ENCODE data around the gene IL17A.
"Not testable (repeated sequence)": the region's sequence is repeated elsewhere in the genome, so short reads cannot be mapped to it uniquely, and the experiment has no call there.

IL17A gene

GRCh38 chr6:52162940-52163908 lies 23.0 kb upstream of the IL17A start:
- no peak for DNase-seq (ENCODE audit: low read depth in 1 of 2, low spot score in 1 of 2)

- DNase-seq (ENCODE audit: low read depth in 1 of 2, low spot score in 1 of 2), result no peak
Observed at GRCh38 chr6:52164319-52165094, 21.7 kb upstream of the IL17A start.

GRCh38 chr6:52167267-52167666 lies 18.9 kb upstream of the IL17A start:
- no peak for DNase-seq (ENCODE audit: low read depth in 1 of 2, low spot score in 1 of 2)

GRCh38 chr6:52168351-52168750 lies 17.8 kb upstream of the IL17A start:
- not testable (repeated sequence) for DNase-seq (ENCODE audit: low read depth in 1 of 2, low spot score in 1 of 2)

- DNase-seq (ENCODE audit: low read depth in 1 of 2, low spot score in 1 of 2), result no peak
Observed at GRCh38 chr6:52174118-52174517, 12.1 kb upstream of the IL17A start.

GRCh38 chr6:52176550-52176949 lies 9.6 kb upstream of the IL17A start:
- DNase-seq (ENCODE audit: low read depth in 1 of 2, low spot score in 1 of 2), result no peak

- DNase-seq (ENCODE audit: low read depth in 1 of 2, low spot score in 1 of 2), result no peak
Observed at GRCh38 chr6:52177961-52178360, 8.2 kb upstream of the IL17A start.

GRCh38 chr6:52180787-52181558 lies 5.2 kb upstream of the IL17A start:
- no peak for DNase-seq (ENCODE audit: low read depth in 1 of 2, low spot score in 1 of 2)

- DNase-seq (ENCODE audit: low read depth in 1 of 2, low spot score in 1 of 2), result no peak
Observed at GRCh38 chr6:52183131-52183713, 3.0 kb upstream of the IL17A start.

GRCh38 chr6:52186480-52186879 lies 305 bp downstream of the IL17A start:
- DNase-seq (ENCODE audit: low read depth in 1 of 2, low spot score in 1 of 2), result no peak

- DNase-seq (ENCODE audit: low read depth in 1 of 2, low spot score in 1 of 2), result no peak
Observed at GRCh38 chr6:52187098-52187497, 923 bp downstream of the IL17A start.

- DNase-seq (ENCODE audit: low read depth in 1 of 2, low spot score in 1 of 2), result no peak
Observed at GRCh38 chr6:52189974-52190373, 3.8 kb downstream of the IL17A start.

- DNase-seq (ENCODE audit: low read depth in 1 of 2, low spot score in 1 of 2), result no peak
Observed at GRCh38 chr6:52190409-52190808, 4.2 kb downstream of the IL17A start.

- no peak for DNase-seq (ENCODE audit: low read depth in 1 of 2, low spot score in 1 of 2)
Observed at GRCh38 chr6:52191824-52192223, 5.6 kb downstream of the IL17A start.

- DNase-seq (ENCODE audit: low read depth in 1 of 2, low spot score in 1 of 2), result no peak
Observed at GRCh38 chr6:52195886-52196285, 9.7 kb downstream of the IL17A start.

- DNase-seq (ENCODE audit: low read depth in 1 of 2, low spot score in 1 of 2), result not testable (repeated sequence)
Observed at GRCh38 chr6:52200088-52200487, 13.9 kb downstream of the IL17A start.

- DNase-seq (ENCODE audit: low read depth in 1 of 2, low spot score in 1 of 2), result no peak
Observed at GRCh38 chr6:52201046-52201445, 14.9 kb downstream of the IL17A start.

GRCh38 chr6:52201493-52201892 lies 15.3 kb downstream of the IL17A start:
- DNase-seq (ENCODE audit: low read depth in 1 of 2, low spot score in 1 of 2), result no peak

GRCh38 chr6:52207066-52207465 lies 20.9 kb downstream of the IL17A start:
- no peak for DNase-seq (ENCODE audit: low read depth in 1 of 2, low spot score in 1 of 2)

GRCh38 chr6:52208612-52209011 lies 22.4 kb downstream of the IL17A start:
- no peak for DNase-seq (ENCODE audit: low read depth in 1 of 2, low spot score in 1 of 2)

- DNase-seq (ENCODE audit: low read depth in 1 of 2, low spot score in 1 of 2), result no peak
Observed at GRCh38 chr6:52209770-52210169, 23.6 kb downstream of the IL17A start.

All from stimulated activated CD4-positive, alpha-beta T cell treated with anti-CD3 and anti-CD28 coated beads, Interleukin-15, amount 100 ng/mL, for 1 hour (primary cell).